HEK293T (cell line): ENCODE results near the gene HSDL1.
A peak's percentile ranks its signal among the peaks of the same experiment; 100 is the strongest.

ENCODE experiments used
- CTCF ChIA-PET: fragments of 350-600 bp; formaldehyde crosslinking; extraction: SDS; loops from one replicate; lab custom pipeline; 2021; ENCODE audit warnings: antibody characterized with exemption, inconsistent platforms; lab: Yijun Ruan, JAX
- POLR2A ChIA-PET: fragments of 350-600 bp; formaldehyde crosslinking; extraction: SDS; loops from one replicate; lab custom pipeline; 2020; ENCODE audit warnings: antibody characterized with exemption, inconsistent platforms; lab: Yijun Ruan, JAX
- DNase-seq: peaks from one replicate; pipeline ENCODE4 v3.0.0; 2012; ENCODE audit warnings: mixed read lengths; ENCODE audit errors: extremely low spot score
- ARNT ChIP-seq: fragments of 450-650 bp; IDR thresholded peaks from 2 replicates; pipeline ENCODE4 v1.6.1; 2017; ENCODE audit warnings: mild to moderate bottlenecking
- BHLHE40 ChIP-seq: fragments of 450-650 bp; IDR thresholded peaks from 2 replicates; pipeline ENCODE4 v1.6.1; 2016; ENCODE audit warnings: mild to moderate bottlenecking, moderate library complexity, borderline replicate concordance
- CTBP1 ChIP-seq: fragments of 450-650 bp; IDR thresholded peaks from 2 replicates; pipeline ENCODE4 v1.6.1; 2016; ENCODE audit warnings: borderline replicate concordance
- ELF4 ChIP-seq: fragments of 450-650 bp; IDR thresholded peaks from 2 replicates; pipeline ENCODE4 v1.6.1; 2017; ENCODE audit warnings: antibody characterized with exemption
- FOXA1 ChIP-seq: fragments of 450-650 bp; IDR thresholded peaks from 2 replicates; pipeline ENCODE4 v1.6.1; 2016; ENCODE audit warnings: mild to moderate bottlenecking
- FOXK2 ChIP-seq: fragments of 450-650 bp; IDR thresholded peaks from 2 replicates; pipeline ENCODE4 v1.6.1; 2016; ENCODE audit warnings: mild to moderate bottlenecking
- FOXM1 ChIP-seq: fragments of 450-650 bp; IDR thresholded peaks from 2 replicates; pipeline ENCODE4 v1.6.1; 2017; ENCODE audit warnings: mild to moderate bottlenecking, borderline replicate concordance
- HDGF ChIP-seq: fragments of 450-650 bp; IDR thresholded peaks from 2 replicates; pipeline ENCODE4 v1.6.1; 2017; ENCODE audit warnings: antibody characterized with exemption, borderline replicate concordance
- L3MBTL2 ChIP-seq: fragments of 450-650 bp; conservative IDR thresholded peaks from 2 replicates; pipeline ENCODE4 v1.6.1; 2016; ENCODE audit warnings: mild to moderate bottlenecking
- LEF1 ChIP-seq: fragments of 450-650 bp; IDR thresholded peaks from 2 replicates; pipeline ENCODE4 v1.6.1; 2017; ENCODE audit warnings: mild to moderate bottlenecking, borderline replicate concordance
- NFRKB ChIP-seq: fragments of 450-650 bp; IDR thresholded peaks from 2 replicates; pipeline ENCODE4 v1.6.1; 2016; ENCODE audit warnings: mild to moderate bottlenecking, moderate library complexity
- SP1 ChIP-seq: fragments of 450-650 bp; IDR thresholded peaks from 2 replicates; pipeline ENCODE4 v1.6.1; 2017
- SUZ12 ChIP-seq: fragments of 450-650 bp; IDR thresholded peaks from 2 replicates; pipeline ENCODE4 v1.6.1; 2016; ENCODE audit warnings: mild to moderate bottlenecking
- TARDBP ChIP-seq: fragments of 450-650 bp; IDR thresholded peaks from 2 replicates; pipeline ENCODE4 v1.6.1; 2016
- ZNF384 ChIP-seq: fragments of 450-650 bp; IDR thresholded peaks from 2 replicates; pipeline ENCODE4 v1.6.1; 2016
- TF ChIP-seq, protein P1 (sequence below): fragments of 450-650 bp; IDR thresholded peaks from 2 replicates; pipeline ENCODE4 v1.6.1; 2016

HSDL1 gene

DNA sequence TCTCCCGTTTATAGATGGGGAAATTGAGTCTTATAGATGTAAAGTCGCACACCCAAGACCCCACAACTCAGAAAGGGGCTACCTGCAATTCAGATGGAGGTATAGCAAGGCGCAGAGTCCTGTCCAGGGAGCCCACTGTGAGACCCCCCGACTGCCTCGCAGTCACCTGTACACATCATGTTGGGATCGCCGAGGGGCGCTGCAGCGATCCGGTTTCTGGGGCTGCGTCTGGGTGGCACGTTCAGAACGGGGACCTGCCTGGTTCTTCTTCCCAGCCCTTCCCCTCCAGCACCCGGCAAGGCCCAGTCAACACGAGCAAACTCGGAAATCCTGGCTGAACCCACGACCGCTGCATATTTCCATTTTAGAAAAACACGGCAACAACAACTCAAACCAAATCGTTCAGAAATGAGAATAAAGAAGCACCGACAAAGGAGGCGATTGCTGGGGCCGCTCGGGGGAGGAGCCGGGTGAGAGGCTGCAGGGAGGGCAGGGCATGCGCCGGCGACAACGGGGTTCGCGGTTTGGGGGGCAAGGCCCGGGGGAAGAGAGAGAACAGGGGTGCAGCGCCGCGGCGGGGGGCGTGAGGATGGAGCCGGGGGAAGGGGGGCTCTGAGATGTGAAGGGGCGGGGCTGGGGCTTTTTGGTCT, 643 bp downstream of the HSDL1 start:
- no peak for TF ChIP-seq LEF1
- DNase-seq, result no peak
- ChIA-PET POLR2A (interaction anchor here (0.9 to 2.6 kb wide), 2 partner anchors 12 to 28 kb away, joined by 3 to 15 read pairs; partner anchors contain the start of gene MBTPS1), CTCF (interaction anchor here (0.6 to 1.3 kb wide), 4 partner anchors 12 to 88 kb away, joined by 3 to 5 read pairs (median 4); no protein-coding TSS in a partner anchor)

DNA sequence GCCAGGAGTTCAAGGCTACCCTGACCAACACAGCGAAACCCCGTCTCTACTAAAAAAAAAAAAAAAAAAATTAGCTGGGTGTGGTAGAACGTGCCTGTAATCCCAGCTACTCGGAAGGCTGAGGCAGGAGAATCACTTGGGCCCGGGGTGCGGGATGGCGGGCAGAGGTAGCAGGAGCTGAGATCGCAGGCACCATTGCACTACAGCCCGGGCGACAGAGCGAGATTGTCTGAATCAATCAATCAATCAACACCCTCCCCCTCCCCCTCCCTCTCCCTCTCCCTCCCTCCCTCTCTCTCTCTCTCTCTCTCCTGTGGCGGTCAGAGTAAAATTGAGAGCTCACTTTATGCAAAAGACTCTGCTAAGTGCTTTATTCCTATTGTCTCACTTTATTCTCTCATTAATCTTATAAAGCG, 1.2 kb downstream of the HSDL1 start:
- DNase-seq, result no peak
- TF ChIP-seq, protein P1, sequence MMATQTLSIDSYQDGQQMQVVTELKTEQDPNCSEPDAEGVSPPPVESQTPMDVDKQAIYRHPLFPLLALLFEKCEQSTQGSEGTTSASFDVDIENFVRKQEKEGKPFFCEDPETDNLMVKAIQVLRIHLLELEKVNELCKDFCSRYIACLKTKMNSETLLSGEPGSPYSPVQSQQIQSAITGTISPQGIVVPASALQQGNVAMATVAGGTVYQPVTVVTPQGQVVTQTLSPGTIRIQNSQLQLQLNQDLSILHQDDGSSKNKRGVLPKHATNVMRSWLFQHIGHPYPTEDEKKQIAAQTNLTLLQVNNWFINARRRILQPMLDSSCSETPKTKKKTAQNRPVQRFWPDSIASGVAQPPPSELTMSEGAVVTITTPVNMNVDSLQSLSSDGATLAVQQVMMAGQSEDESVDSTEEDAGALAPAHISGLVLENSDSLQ, result peak; percentile 79
- no peak for TF ChIP-seq NFRKB
- TF ChIP-seq FOXA1, result no peak
- no peak for TF ChIP-seq BHLHE40
- TF ChIP-seq FOXK2, result no peak
- TF ChIP-seq ARNT, result no peak
- TF ChIP-seq CTBP1, result no peak
- TF ChIP-seq SP1, result no peak
- no peak for TF ChIP-seq LEF1
- TF ChIP-seq ZNF384, result peak; percentile 75
- no peak for TF ChIP-seq HDGF
- no peak for TF ChIP-seq ELF4
- TF ChIP-seq TARDBP, result no peak
- TF ChIP-seq FOXM1, result no peak
- no peak for TF ChIP-seq SUZ12

DNA sequence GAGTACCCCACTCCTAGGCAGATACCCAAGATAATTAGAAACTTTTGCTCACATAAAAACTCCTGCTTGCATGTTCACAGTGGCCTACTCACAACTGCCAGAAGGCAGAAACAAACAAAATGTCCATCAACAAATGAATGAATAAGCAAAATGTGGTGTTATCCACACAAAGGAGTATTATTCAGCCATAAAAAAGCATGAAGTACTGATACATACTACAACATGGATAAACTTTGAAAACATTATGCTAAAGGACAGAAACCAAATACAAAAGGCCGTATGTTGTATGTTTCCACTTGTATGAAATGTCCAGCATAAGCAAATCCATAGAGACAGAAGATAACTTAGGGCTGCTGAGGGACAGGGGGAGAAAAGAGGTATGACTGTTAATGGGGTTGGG, 1.9 kb downstream of the HSDL1 start:
- ChIA-PET POLR2A (interaction anchor here (0.9 to 2.6 kb wide), 2 partner anchors 10 to 27 kb away, joined by 3 to 15 read pairs; partner anchors contain the start of gene MBTPS1), CTCF (interaction anchor here (1.0 kb wide), 1 partner anchor 43 kb away, joined by 4 read pairs; no protein-coding TSS in a partner anchor)
- TF ChIP-seq L3MBTL2 (no peak), BHLHE40 (no peak), FOXM1 (no peak), NFRKB (no peak), ELF4 (no peak), SP1 (no peak), CTBP1 (no peak), FOXA1 (no peak), ARNT (no peak), TARDBP (no peak), ZNF384 (no peak)
- TF ChIP-seq, protein P1, result no peak
- no peak for DNase-seq

More for the DNA sequence above, 1.2 kb downstream of the HSDL1 start:
- ChIA-PET POLR2A (interaction anchor here (0.9 to 2.6 kb wide), 2 partner anchors 11 to 27 kb away, joined by 3 to 15 read pairs; partner anchors contain the start of gene MBTPS1), CTCF (interaction anchor here (0.6 to 1.0 kb wide), 2 partner anchors 42 to 89 kb away, joined by 3 to 4 read pairs; no protein-coding TSS in a partner anchor)

DNA sequence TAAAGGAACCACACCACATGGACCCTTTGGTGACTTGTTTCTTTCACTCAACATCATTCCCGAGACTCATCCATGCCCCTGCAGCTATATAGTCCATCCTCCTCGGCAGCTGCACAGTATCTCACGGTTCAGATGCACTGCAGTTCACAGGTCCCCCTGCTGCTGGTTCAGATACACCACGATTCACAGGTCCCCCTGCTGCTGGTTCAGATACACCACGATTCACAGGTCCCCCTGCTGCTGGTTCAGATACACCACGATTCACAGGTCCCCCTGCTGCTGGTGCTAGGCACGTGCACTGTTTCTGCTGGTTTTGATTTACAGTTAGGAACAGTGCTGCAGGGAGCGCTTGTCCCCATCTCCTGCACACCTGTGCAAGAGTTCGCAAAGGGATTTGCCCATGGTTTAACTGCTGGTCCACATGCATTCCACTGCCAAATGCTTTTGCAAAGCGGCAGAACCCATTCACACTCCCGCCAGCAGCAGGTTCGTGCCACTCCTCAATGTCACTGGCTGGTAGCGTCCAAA, 3.8 kb downstream of the HSDL1 start:
- TF ChIP-seq, protein P1, result 0 out of 2 replicates have a peak, but pooled peaks have one; percentile 50
- TF ChIP-seq CTBP1, result no peak
- DNase-seq, result no peak
- ChIA-PET POLR2A (interaction anchor here (1.9 kb wide), 1 partner anchor 24 kb away, joined by 9 read pairs; the partner anchor contains the start of gene MBTPS1), CTCF (interaction anchor here (1.1 kb wide), 1 partner anchor 46 kb away, joined by 3 read pairs; no protein-coding TSS in a partner anchor)

DNA sequence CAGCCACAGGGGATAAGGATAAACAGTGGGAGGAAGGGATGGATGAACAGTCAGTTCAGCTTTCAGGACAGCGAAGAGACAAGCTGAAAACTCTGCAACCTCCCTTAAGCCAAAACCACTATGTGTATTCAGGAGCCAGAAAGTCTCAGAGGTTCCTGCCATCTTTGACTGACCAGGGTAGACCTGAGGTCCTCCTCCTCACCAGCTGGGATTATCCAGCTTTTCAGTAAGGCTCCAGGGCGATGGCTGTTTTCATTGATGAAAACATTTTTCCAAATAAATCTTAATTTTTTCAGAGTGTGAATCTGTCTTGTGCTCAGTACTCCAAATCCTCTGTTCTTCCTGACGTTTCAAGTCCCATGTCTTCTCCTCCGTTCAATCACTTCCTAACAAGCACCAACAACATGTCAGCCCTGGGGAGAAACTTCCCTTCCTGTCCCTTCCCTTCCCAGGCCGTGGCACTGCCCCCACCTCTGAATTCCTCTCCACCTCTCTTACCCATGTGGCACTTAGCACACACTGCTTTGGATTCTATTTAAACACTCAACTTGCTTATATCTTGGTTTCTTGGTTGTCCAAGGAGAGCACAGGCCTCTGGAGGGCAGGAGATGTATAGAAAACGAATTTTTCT, 5.2 kb downstream of the HSDL1 start:
- DNase-seq, result no peak
- TF ChIP-seq ZNF384, result no peak
- TF ChIP-seq CTBP1, result no peak
- no peak for TF ChIP-seq L3MBTL2
- no peak for TF ChIP-seq SUZ12
- no peak for TF ChIP-seq BHLHE40
- TF ChIP-seq HDGF, result no peak
- TF ChIP-seq SP1, result no peak
- TF ChIP-seq FOXK2, result no peak
- TF ChIP-seq, protein P1, result no peak
- TF ChIP-seq FOXM1, result no peak
- no peak for TF ChIP-seq LEF1
- no peak for TF ChIP-seq NFRKB
- no peak for TF ChIP-seq TARDBP
- no peak for TF ChIP-seq FOXA1
- no peak for TF ChIP-seq ELF4
- no peak for TF ChIP-seq ARNT
- ChIA-PET POLR2A (interaction anchor here (0.9 to 4.9 kb wide), 2 partner anchors 17 to 23 kb away, joined by 3 to 36 read pairs; partner anchors contain the start of gene MBTPS1), CTCF (interaction anchor here (0.9 kb wide), 1 partner anchor 50 kb away, joined by 3 read pairs; no protein-coding TSS in a partner anchor)
